ENCODE measurements around the gene NEK7. TPM values are rescaled to one million over a fixed set of nuclear protein-coding genes. Genes with fewer than 3 reads are reported as not detected.

Gene NEK7
- total and polyA plus RNA-seq, 9 of the 15 experiments (the other 6 are each of a cell fraction or from before 2014, with no cell fraction given), result 8.5 to 37.3 (median 27.7) TPM

DNA sequence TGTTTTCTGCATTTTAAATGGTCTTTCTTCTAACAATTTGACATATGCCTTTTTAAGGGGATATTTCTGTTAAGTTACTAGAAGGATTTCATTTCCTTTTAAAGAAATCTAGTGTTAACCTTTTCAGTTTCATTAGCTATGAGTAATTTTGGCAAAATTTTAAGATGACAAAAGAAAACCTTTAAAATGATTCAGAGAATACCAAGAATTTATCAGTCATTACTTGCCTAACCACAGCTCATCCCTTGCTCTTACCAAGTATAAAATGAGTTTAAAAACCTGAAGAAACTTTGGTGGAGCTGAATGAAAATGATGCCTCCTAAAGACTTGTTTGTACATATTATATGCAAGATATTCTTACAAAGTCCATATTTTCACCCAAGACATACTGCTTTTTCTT lies 101.7 kb downstream of the NEK7 start:
- Histone ChIP-seq H3K27ac (ENCODE audit: extremely low read depth, low read depth, low read length) (no peak overlapping the region), H3K9me1 (ENCODE audit: control insufficient read depth, insufficient read depth, low read length) (no peaks in the 10 kb centered on the region), H3K4me3 (no peak overlapping the region), H3K4me2 (ENCODE audit: insufficient read depth, low read length) (no peak overlapping the region), H3K9me3 (replicated peaks; ENCODE audit: control insufficient read depth, insufficient read depth, low read depth, low read length) (no peaks in the 10 kb centered on the region), H4K20me1 (replicated peaks; ENCODE audit: control insufficient read depth, insufficient read depth, low read length) (no peaks in the 10 kb centered on the region; the same call in 1 of the 2 replicates), H3K79me2 (ENCODE audit: control insufficient read depth, insufficient read depth, low read length) (no peaks in the 10 kb centered on the region), H3K36me3 (ENCODE audit: control insufficient read depth, insufficient read depth, low read length) (no peaks in the 10 kb centered on the region), H2AFZ (ENCODE audit: low read depth, low read length) (no peak overlapping the region), H3K9ac (ENCODE audit: insufficient read depth in 1 of 2, low read depth in 2 of 2, low read length in 2 of 2) (no peak overlapping the region), H3K4me1 (replicated peaks in 1 of 2; ENCODE audit: control insufficient read depth in 2 of 2, insufficient read depth in 2 of 2, low read length in 2 of 2) (peaks cover 1 to 4% of the 10 kb centered on the region in 2 experiments; a peak in 4 of 5 replicates), H3K27me3 (ENCODE audit: control insufficient read depth in 2 of 2, insufficient read depth in 2 of 2, low read length in 2 of 2) (no peaks in the 10 kb centered on the region)
- intact Hi-C loops (cut with micrococcal nuclease), result no loop called here
- in situ Hi-C loops (cut with MboI), result no loop called here
- TF ChIP-seq, protein P1, sequence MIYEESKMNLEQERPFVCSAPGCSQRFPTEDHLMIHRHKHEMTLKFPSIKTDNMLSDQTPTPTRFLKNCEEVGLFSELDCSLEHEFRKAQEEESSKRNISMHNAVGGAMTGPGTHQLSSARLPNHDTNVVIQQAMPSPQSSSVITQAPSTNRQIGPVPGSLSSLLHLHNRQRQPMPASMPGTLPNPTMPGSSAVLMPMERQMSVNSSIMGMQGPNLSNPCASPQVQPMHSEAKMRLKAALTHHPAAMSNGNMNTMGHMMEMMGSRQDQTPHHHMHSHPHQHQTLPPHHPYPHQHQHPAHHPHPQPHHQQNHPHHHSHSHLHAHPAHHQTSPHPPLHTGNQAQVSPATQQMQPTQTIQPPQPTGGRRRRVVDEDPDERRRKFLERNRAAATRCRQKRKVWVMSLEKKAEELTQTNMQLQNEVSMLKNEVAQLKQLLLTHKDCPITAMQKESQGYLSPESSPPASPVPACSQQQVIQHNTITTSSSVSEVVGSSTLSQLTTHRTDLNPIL (CRISPR knock-in tag; IDR thresholded peaks at IDR 0.05), result no peak
- FAIRE-seq, result no peak
- DNase-seq (ENCODE audit: extremely low read depth in 1 of 4, low spot score in 3 of 4), result no peak
- POLR2A ChIA-PET, result interaction anchor here (1.1 kb wide), 1 partner anchor 17 kb away, joined by 3 read pairs; no protein-coding TSS in a partner anchor
- CTCF ChIA-PET (ENCODE audit: low intra/inter-chr PET ratio), result no interaction called here
- no TSS peak for BruUV-seq (replicated peaks)
- no peak for ATAC-seq

DNA sequence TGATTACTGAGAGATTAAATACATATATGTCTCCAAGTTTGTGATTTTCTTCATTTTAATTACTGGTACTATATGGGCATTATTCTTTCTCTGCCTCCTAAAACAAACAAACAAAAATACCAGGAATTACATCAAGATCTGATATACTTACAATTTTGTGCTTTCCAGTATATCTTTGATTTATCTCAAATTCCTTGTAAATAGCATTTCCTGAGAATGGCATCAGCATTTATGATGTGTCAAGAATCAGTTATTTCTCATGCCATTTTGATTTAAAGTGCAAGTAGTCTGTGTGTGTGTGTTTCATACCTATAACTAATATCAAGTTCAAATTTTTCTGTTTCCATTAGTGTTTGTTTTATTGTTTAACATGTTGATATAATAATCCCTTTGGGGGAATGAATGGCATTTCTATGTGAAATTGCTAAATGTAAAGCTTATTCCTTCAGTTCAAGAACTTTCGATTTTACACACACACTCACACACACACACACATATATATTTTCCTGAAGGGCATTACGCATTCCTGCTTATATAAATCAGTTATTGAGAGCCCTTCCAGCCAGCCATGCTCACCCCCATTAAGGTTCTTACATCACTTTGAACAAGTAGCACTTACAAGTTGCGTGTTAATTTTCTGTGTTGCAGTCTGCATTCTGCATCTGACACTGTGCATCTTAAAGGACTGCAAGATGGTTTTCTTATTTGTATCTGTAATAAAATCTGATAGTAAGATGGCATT lies 102.7 kb downstream of the NEK7 start:
- no peaks in the 10 kb centered on the region for H3K27me3 ChIP-seq (ENCODE audit: control insufficient read depth in 2 of 2, insufficient read depth in 2 of 2, low read length in 2 of 2)
- no peak overlapping the region for H3K27ac ChIP-seq (ENCODE audit: extremely low read depth, low read depth, low read length)
- ATAC-seq, result no peak
- FAIRE-seq, result no peak
- intact Hi-C loops (cut with micrococcal nuclease) (no loop called here), in situ Hi-C loops (cut with MboI) (no loop called here)
- no peak for DNase-seq (ENCODE audit: extremely low read depth in 1 of 4, low spot score in 3 of 4)
- H3K36me3 ChIP-seq (ENCODE audit: control insufficient read depth, insufficient read depth, low read length), result no peaks in the 10 kb centered on the region
- no peak overlapping the region for H2AFZ ChIP-seq (ENCODE audit: low read depth, low read length)
- no TSS peak for BruUV-seq (replicated peaks)
- POLR2A ChIA-PET, result no interaction called here
- 71% methylated on average over 3 of the region's 3 CpGs for WGBS (ENCODE audit: insufficient coverage, low coverage, missing lambda C conversion rate)
- no peak overlapping the region for H3K4me2 ChIP-seq (ENCODE audit: insufficient read depth, low read length)
- no peaks in the 10 kb centered on the region for H3K9me1 ChIP-seq (ENCODE audit: control insufficient read depth, insufficient read depth, low read length)
- H3K79me2 ChIP-seq (ENCODE audit: control insufficient read depth, insufficient read depth, low read length), result no peaks in the 10 kb centered on the region
- no peak overlapping the region for H3K9ac ChIP-seq (ENCODE audit: insufficient read depth in 1 of 2, low read depth in 2 of 2, low read length in 2 of 2)
- CTCF ChIA-PET (ENCODE audit: low intra/inter-chr PET ratio), result no interaction called here
- peaks cover 0 to 3% of the 10 kb centered on the region in 2 experiments; a peak in 2 of 5 replicates for H3K4me1 ChIP-seq (replicated peaks in 1 of 2; ENCODE audit: control insufficient read depth in 2 of 2, insufficient read depth in 2 of 2, low read length in 2 of 2)
- H3K9me3 ChIP-seq (replicated peaks; ENCODE audit: control insufficient read depth, insufficient read depth, low read depth, low read length), result no peaks in the 10 kb centered on the region
- no peak overlapping the region for H3K4me3 ChIP-seq
- no peaks in the 10 kb centered on the region for H4K20me1 ChIP-seq (replicated peaks; ENCODE audit: control insufficient read depth, insufficient read depth, low read length)
- no peak for TF ChIP-seq KDM5B (IDR thresholded peaks at IDR 0.05; ENCODE audit: insufficient replicate concordance, low read depth, low read length)
- TF ChIP-seq, protein P2, sequence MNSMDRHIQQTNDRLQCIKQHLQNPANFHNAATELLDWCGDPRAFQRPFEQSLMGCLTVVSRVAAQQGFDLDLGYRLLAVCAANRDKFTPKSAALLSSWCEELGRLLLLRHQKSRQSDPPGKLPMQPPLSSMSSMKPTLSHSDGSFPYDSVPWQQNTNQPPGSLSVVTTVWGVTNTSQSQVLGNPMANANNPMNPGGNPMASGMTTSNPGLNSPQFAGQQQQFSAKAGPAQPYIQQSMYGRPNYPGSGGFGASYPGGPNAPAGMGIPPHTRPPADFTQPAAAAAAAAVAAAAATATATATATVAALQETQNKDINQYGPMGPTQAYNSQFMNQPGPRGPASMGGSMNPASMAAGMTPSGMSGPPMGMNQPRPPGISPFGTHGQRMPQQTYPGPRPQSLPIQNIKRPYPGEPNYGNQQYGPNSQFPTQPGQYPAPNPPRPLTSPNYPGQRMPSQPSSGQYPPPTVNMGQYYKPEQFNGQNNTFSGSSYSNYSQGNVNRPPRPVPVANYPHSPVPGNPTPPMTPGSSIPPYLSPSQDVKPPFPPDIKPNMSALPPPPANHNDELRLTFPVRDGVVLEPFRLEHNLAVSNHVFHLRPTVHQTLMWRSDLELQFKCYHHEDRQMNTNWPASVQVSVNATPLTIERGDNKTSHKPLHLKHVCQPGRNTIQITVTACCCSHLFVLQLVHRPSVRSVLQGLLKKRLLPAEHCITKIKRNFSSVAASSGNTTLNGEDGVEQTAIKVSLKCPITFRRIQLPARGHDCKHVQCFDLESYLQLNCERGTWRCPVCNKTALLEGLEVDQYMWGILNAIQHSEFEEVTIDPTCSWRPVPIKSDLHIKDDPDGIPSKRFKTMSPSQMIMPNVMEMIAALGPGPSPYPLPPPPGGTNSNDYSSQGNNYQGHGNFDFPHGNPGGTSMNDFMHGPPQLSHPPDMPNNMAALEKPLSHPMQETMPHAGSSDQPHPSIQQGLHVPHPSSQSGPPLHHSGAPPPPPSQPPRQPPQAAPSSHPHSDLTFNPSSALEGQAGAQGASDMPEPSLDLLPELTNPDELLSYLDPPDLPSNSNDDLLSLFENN (IDR thresholded peaks at IDR 0.05; ENCODE audit: low read depth in 2 of 2, low read length in 2 of 2), result no peak
- no peak for TF ChIP-seq ZBTB1 (CRISPR knock-in tag; IDR thresholded peaks at IDR 0.05; ENCODE audit: borderline replicate concordance, low read depth)
- no peak for TF ChIP-seq SMARCC2 (IDR thresholded peaks at IDR 0.05; ENCODE audit: low read depth)
- no peak for TF ChIP-seq SFPQ (IDR thresholded peaks at IDR 0.05; ENCODE audit: low read depth, low read length)
- no peak for TF ChIP-seq ZNF444 (CRISPR knock-in tag; IDR thresholded peaks at IDR 0.05)
